ENCODE results near the gene ANGPT4.

ANGPT4 gene

DNA sequence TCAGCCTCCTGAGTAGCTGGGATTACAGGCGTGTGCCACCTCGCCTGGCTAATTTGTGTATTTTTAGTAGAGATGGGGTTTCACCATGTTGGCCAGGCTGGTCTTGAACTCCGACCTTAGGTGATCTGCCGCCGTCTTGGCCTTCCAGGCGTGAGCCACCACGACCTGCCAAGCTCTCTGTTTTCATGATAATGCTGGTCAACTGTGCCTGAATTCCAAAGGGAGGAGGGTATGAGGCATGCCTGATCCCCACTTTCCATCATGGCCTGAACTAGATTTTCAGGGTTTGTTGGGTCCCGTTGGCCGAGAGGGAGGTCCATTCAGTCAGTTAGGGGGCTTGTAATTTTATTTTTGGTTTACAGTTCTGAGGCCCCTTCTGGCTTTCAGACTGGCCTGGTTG lies 28.0 kb upstream of the ANGPT4 start:
- no peak for DNase-seq (ENCODE audit: low read depth)
- TF ChIP-seq, protein P1, sequence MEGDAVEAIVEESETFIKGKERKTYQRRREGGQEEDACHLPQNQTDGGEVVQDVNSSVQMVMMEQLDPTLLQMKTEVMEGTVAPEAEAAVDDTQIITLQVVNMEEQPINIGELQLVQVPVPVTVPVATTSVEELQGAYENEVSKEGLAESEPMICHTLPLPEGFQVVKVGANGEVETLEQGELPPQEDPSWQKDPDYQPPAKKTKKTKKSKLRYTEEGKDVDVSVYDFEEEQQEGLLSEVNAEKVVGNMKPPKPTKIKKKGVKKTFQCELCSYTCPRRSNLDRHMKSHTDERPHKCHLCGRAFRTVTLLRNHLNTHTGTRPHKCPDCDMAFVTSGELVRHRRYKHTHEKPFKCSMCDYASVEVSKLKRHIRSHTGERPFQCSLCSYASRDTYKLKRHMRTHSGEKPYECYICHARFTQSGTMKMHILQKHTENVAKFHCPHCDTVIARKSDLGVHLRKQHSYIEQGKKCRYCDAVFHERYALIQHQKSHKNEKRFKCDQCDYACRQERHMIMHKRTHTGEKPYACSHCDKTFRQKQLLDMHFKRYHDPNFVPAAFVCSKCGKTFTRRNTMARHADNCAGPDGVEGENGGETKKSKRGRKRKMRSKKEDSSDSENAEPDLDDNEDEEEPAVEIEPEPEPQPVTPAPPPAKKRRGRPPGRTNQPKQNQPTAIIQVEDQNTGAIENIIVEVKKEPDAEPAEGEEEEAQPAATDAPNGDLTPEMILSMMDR (IDR thresholded peaks at IDR 0.05; ENCODE audit: low read depth, low read length, missing control alignments): no peak
- H3K4me3 ChIP-seq (ENCODE audit: low read depth, low read length): no peak overlapping the region

DNA sequence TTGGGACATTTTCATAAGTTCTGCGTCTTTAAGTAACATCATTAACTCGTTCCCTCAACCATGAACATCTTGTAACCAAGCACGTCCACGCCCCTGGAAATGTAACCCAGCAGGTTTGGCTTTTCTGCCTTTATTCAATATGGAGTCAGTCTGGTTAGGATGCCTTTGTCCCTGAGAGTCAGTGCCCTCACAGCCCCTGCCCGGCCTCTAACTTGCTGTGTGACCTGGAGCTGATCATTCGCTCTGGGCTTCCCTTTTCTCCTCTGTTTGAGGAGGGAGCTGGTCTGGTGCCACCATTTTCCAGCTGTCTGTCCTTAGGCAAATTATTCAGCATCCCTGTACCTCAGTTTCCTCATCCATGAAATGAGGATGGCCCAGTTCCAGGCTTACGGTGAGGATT lies 26.5 kb upstream of the ANGPT4 start:
- DNase-seq (ENCODE audit: low read depth): no peak

DNA sequence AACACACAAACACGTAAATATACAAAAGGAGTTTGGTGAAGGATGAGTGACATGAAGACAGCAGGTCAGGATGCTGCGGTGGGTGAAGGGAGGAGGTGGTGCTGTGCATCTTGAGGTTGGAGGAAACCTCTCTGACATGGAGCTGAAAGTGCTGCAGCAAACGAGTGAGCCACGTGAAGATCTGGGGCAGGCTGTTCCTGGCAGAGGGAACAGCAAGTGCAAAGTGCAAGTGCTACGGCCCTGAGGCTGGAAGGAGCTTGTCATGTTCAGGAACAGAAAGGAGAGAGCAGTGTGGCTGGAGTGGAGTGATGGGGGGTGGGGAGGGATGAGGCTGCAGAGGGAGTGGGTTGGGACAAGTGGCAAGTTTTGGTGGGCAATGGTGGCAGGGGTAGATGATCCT lies 24.8 kb upstream of the ANGPT4 start:
- no peak for DNase-seq (ENCODE audit: low read depth)
- TF ChIP-seq, protein P1 (IDR thresholded peaks at IDR 0.05; ENCODE audit: low read depth, low read length, missing control alignments): no peak
- H3K4me3 ChIP-seq (ENCODE audit: low read depth, low read length): no peak overlapping the region

More for the DNA sequence above, 26.5 kb upstream of the ANGPT4 start:
- TF ChIP-seq, protein P1 (IDR thresholded peaks at IDR 0.05; ENCODE audit: low read depth, low read length, missing control alignments): no peak
- no peak overlapping the region for H3K4me3 ChIP-seq (ENCODE audit: low read depth, low read length)

DNA sequence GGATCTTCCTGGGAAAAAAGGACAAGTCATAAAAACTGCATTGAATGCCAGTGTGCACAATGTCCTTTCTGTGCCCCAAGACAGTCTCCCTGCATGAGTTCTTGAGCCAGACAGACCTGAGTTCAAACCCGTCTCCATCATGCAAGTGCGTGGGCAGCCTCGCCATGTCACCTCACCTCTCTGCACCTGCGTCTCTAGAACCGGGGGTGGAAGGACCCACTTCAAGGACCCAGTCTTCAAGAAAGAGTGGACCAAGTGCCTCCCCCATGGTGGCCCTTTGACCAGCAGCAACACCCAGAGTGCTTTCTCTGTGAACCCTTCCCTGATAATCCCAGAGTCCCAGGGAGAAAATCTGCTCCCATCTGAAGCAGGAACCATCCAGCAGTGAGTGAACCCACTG lies 23.5 kb upstream of the ANGPT4 start:
- TF ChIP-seq, protein P1 (IDR thresholded peaks at IDR 0.05; ENCODE audit: low read depth, low read length, missing control alignments): no peak
- no peak overlapping the region for H3K4me3 ChIP-seq (ENCODE audit: low read depth, low read length)
- DNase-seq (ENCODE audit: low read depth): no peak

DNA sequence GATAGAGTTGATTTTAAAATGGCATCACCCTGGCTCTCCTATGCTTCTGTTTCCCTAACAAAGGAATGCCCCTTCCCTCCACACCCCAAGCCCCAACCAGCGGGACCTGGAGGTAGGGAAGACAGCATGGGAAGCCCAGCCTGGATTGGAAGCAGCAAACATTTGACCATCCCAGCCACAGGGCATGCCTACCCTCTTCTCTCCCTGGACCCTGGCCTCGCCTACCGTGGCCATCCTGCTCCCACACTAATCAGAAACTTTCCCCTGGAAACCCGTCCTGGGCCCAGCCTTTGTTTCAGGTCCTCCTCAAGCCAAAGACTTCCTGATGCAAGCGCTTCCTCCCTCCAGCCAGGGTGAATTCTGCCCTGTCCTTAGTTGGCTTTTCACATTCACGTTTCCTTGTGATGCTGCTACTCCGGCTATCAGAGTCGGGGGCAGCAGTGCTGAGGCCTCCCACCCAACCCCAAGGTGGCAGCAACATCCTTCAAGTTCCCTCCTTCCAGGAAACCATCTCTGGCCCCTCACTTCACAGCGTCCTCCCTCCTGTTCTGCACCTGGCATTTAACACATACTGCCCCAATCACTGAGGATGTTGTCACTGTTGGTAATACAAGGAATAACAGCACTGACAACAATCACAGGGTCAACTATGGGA lies 18.2 kb upstream of the ANGPT4 start:
- TF ChIP-seq, protein P1 (IDR thresholded peaks at IDR 0.05; ENCODE audit: low read depth, low read length, missing control alignments): no peak
- H3K4me3 ChIP-seq (ENCODE audit: low read depth, low read length): no peak overlapping the region
- DNase-seq (ENCODE audit: low read depth): no peak

DNA sequence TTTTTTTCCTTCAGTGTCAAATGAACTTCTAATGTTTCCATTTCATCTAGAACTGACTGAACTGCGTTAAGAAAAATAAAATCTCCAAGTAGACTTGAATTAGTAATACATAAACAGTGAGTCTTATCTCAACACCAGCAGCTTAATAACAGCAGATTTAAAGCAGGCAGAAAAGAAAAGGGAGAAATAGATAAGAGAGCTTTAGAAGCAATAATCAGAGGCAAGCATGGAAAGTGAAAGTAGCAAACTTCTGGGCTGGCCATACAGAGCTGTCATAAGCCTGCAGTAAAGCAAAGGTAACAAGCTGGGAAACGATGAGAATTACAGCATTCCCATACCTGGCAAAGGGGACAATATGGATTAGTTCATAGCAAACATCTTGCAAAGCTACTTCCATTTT lies 16.9 kb upstream of the ANGPT4 start:
- no peak for DNase-seq (ENCODE audit: low read depth)
- no peak overlapping the region for H3K4me3 ChIP-seq (ENCODE audit: low read depth, low read length)
- TF ChIP-seq, protein P1 (IDR thresholded peaks at IDR 0.05; ENCODE audit: low read depth, low read length, missing control alignments): no peak

DNA sequence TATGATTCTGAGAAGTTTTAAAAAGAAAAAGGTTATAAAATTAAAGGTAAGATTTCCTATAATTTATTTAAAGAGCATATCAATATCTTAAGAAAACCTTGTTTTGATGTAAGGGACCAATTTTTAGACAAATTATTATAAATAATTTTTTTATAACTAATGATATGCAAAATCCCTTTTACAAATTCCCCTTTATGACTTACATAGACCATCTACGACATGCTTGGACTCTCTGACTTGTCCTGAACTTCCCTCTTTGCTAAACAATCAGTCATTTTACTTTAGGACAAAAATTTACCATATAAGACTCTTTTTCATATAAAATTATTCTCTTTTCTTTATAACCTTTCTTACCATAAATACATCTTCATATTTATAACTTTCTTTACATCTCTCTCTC lies 15.3 kb upstream of the ANGPT4 start:
- TF ChIP-seq, protein P1 (IDR thresholded peaks at IDR 0.05; ENCODE audit: low read depth, low read length, missing control alignments): no peak
- no peak overlapping the region for H3K4me3 ChIP-seq (ENCODE audit: low read depth, low read length)
- no peak for DNase-seq (ENCODE audit: low read depth)
